Sigmoid colon (tissue), 7 donors: ENCODE data around the gene BACE2. TPM values are rescaled to one million over a fixed set of nuclear protein-coding genes. Genes with fewer than 3 reads are reported as not detected.

Experiments used
- DNase-seq: peaks from one replicate; pipeline ENCODE4 v3.0.0-alpha.2; 2019
- H3K27ac ChIP-seq, 4 donors: fragments of 200-600 bp; sonication (generic); one replicate each; pipeline ENCODE4 v1.5.1; 2016 to 2019; ENCODE audit warnings: mild to moderate bottlenecking in 1 of 4
- H3K27me3 ChIP-seq, 3 donors: fragments of 200-600 bp; sonication (generic); one replicate each; pipeline ENCODE4 v1.5.1; 2019; ENCODE audit warnings: mild to moderate bottlenecking in 1 of 3
- H3K36me3 ChIP-seq, 4 donors: fragments of 200-600 bp; sonication (generic); one replicate each; pipeline ENCODE4 v1.5.1; 2016 to 2019
- H3K4me1 ChIP-seq, 4 donors: fragments of 200-600 bp; sonication (generic); one replicate each; pipeline ENCODE4 v1.5.1; 2017 to 2019
- H3K4me3 ChIP-seq, 4 donors: fragments of 200-600 bp; sonication (generic); one replicate each; pipeline ENCODE4 v1.5.1; 2017 to 2019; ENCODE audit warnings: mild to moderate bottlenecking in 2 of 4, moderate library complexity in 1 of 4
- H3K9me3 ChIP-seq, 4 donors: fragments of 200-600 bp in 3 of 4; sonication (generic) in 3 of 4; one replicate each; pipeline versions ENCODE4 v1.5.1 to v1.6.1; 2013 to 2019
- EP300 ChIP-seq, 4 donors: sonication (generic); formaldehyde crosslinking; IDR thresholded peaks; one replicate each; pipeline ENCODE4 v1.6.1; 2017; ENCODE audit warnings: antibody characterized with exemption in 4 of 4
- POLR2A ChIP-seq, 2 donors: fragments of 450-650 bp; IDR thresholded peaks; one replicate each; pipeline ENCODE4 v1.6.1; 2016; ENCODE audit warnings: antibody characterized with exemption in 2 of 2, mild to moderate bottlenecking in 2 of 2, moderate library complexity in 2 of 2
- POLR2AphosphoS5 ChIP-seq, 4 donors: sonication (generic); formaldehyde crosslinking; IDR thresholded peaks; one replicate each; pipeline ENCODE4 v1.6.1; 2017; ENCODE audit warnings: antibody characterized with exemption in 4 of 4
- WGBS, 2 donors: extraction: QIAGEN DNeasy Blood & Tissue Kit; methylation state at CpG; one replicate each; pipeline ENCODE4 v1.1.7; 2013; 5-methylcytosine and 5-hydroxymethylcytosine counted together
- intact Hi-C: fragments of 100-400 bp; cut with DNase I; formaldehyde crosslinking; loops from one replicate; pipeline ENCODE4 v1.15.1; 2023
- polyA plus RNA-seq, 3 donors: library from polyadenylated mRNA; stranded (reverse); fragments of 200-250 nt; gene quantifications; one replicate each; pipeline ENCODE4 v1.2.3, GENCODE V29; 2013
- total RNA-seq, 4 donors: library from RNA; depleted of rRNA; stranded (reverse); fragments of >200 nt; gene quantifications; one replicate each; pipeline ENCODE4 v1.1.0, GENCODE V29; 2016
- TF ChIP-seq, protein P1 (sequence below), 4 experiments: fragments of 450-650 bp in 3 of 4; fragments of 200-600 bp in 1 of 4; IDR thresholded peaks; one replicate each; pipeline ENCODE4 v1.5.1; 2016 to 2019; ENCODE audit warnings: antibody characterized with exemption in 4 of 4, mild to moderate bottlenecking in 3 of 4, moderate library complexity in 2 of 4
- donor health status: healthy with polysubstance abuse.
- donor health status: Bipolar disorder and iron deficiency.
- donor health status: healthy.

The BACE2 gene
- total and polyA plus RNA-seq, 7 donors: 12.0 to 204 (median 52.8) TPM

DNA sequence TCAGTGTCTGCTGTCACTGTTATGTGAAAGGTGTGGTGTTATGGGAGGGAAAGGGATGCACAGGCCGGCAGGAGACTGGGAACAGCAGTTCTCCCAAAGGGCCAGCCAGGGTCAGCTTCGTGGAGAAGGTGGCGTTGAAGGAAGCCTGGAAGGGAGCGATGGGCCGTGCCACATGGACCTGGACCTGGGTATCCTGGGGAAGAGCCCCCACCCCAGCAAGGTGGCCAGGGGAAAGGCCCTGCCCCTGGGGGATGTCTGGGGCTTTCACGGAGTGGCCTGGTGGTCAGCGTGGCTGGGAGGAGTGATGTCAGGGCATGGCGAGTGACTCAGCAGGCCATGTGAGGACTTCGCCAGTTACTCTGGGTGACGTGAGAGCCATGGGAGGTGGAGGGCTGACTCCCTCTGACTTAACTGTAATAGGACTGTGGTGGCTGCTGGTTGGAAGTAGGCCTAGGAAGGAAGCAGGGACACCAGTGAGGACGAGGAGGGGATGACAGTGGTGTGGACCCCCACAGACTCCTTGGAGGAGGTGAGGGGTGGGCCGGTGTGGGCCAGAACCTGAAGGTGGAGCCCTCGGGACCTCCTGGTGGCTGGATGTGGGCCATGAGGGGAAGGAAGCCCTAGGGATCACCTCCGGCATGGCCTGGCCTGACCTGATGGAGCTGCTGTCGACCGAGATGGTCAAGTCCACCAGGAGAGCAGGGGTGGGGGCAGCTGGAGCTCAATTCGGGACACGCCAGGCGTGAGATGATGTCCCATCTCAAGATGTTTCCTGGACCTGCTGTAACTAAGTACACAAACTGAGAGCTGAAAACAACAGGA, 54.5 kb downstream of the BACE2 start:
- Histone ChIP-seq H3K4me1 (peaks cover 0 to 4% (median 0%) of the 10 kb centered on the region in 4 donors), H3K36me3 (peaks cover 0 to 16% (median 6%) of the 10 kb centered on the region in 4 donors), H3K27me3 (no peaks in the 10 kb centered on the region), H3K27ac (no peak overlapping the region), H3K9me3 (no peaks in the 10 kb centered on the region), H3K4me3 (no peak overlapping the region)
- TF ChIP-seq EP300 (IDR thresholded peaks at IDR 0.05): no peak
- TF ChIP-seq POLR2A (IDR thresholded peaks at IDR 0.05): no peak
- TF ChIP-seq, protein P1, sequence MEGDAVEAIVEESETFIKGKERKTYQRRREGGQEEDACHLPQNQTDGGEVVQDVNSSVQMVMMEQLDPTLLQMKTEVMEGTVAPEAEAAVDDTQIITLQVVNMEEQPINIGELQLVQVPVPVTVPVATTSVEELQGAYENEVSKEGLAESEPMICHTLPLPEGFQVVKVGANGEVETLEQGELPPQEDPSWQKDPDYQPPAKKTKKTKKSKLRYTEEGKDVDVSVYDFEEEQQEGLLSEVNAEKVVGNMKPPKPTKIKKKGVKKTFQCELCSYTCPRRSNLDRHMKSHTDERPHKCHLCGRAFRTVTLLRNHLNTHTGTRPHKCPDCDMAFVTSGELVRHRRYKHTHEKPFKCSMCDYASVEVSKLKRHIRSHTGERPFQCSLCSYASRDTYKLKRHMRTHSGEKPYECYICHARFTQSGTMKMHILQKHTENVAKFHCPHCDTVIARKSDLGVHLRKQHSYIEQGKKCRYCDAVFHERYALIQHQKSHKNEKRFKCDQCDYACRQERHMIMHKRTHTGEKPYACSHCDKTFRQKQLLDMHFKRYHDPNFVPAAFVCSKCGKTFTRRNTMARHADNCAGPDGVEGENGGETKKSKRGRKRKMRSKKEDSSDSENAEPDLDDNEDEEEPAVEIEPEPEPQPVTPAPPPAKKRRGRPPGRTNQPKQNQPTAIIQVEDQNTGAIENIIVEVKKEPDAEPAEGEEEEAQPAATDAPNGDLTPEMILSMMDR (IDR thresholded peaks at IDR 0.05): no peak
- TF ChIP-seq POLR2AphosphoS5 (IDR thresholded peaks at IDR 0.05): no peak
- WGBS, 2 donors: 94 to 96% methylated on average over 19 of the region's 19 CpGs
- intact Hi-C loops: no loop called here
- DNase-seq: no peak

DNA sequence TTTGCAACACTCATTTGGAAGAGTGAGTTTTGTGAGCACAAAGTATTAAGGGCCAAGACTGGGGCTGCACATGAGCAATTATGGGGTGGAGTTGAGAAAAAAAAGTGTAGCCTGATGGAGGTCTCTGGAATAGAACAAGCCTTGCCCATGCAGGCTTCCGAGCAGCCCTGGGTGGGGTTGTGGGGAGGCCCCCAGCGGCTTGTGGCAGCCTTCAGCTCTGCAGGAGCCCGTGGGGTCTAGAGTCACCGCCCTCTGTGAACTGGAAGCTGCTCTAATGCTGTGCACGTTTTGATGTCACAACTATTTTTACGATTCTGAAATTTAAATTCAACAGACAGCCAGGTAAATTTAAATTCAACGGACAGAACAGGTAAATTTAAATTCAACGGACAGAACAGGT, 58.9 kb downstream of the BACE2 start:
- H3K27ac ChIP-seq: no peak overlapping the region
- no peak for DNase-seq
- H3K36me3 ChIP-seq: peaks cover 0 to 43% (median 9%) of the 10 kb centered on the region in 4 donors
- WGBS, 2 donors: 70 to 90% methylated on average over 8 of the region's 8 CpGs
- H3K27me3 ChIP-seq: no peaks in the 10 kb centered on the region
- no peaks in the 10 kb centered on the region for H3K4me1 ChIP-seq
- H3K4me3 ChIP-seq: no peak overlapping the region
- TF ChIP-seq POLR2A (IDR thresholded peaks at IDR 0.05): no peak
- TF ChIP-seq POLR2AphosphoS5 (IDR thresholded peaks at IDR 0.05): no peak
- no peak for TF ChIP-seq EP300 (IDR thresholded peaks at IDR 0.05)
- H3K9me3 ChIP-seq: no peaks in the 10 kb centered on the region
- intact Hi-C loops: no loop called here

DNA sequence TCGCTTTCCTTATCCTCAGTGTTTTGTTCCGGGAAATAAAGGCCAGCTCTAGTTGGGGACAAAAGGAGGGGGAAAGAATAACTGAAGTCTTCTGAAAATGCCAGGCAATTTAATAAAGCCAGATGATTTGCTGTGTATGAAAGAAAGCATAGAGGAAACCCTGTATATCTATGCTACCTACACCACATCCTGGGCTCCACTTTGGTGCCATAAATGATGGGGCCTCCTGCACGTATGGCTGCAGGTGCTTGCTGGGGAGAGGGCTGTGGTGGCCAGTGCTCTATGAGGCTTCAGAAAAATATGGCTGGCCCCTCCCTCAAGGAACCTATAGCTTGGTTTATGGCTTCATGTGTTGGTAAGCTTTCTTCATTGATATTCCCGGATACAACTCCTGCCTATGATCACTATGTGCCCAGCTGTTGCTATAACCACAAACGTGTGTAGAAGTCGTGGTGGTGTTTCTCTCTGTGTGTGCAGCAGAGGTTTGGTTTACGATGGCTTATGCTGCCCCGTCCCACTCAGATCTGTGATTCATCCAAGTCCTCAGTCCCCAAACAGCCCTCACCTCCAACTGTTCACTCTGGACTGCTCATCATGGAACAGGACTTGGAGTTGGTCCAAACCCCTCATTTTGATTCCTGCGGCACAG, 59.5 kb downstream of the BACE2 start:
- no peaks in the 10 kb centered on the region for H3K27me3 ChIP-seq

DNA sequence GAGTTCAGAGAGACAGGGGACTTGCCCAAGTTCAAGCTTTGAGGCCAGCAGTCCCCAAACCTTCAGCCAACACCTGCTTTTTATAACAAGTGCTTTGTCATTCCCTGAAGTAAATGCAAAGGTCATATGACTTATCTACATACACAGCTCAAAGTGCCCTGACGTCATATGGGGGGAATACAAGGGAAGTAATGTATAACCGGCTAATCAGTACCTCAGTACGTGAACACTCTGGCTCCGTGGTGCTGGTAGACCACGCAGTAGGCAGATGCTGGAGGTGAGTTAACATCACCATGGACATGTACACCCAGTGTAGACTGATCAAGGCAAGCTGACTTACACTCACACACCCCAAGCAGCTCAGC, 60.0 kb downstream of the BACE2 start:
- peaks cover 0 to 43% (median 9%) of the 10 kb centered on the region in 4 donors for H3K36me3 ChIP-seq
- no peak overlapping the region for H3K4me3 ChIP-seq
- no peaks in the 10 kb centered on the region for H3K27me3 ChIP-seq
- no peak overlapping the region for H3K27ac ChIP-seq
- WGBS, 2 donors: 23 to 61% methylated on average over 5 of the region's 5 CpGs
- TF ChIP-seq POLR2AphosphoS5 (IDR thresholded peaks at IDR 0.05) (no peak), EP300 (IDR thresholded peaks at IDR 0.05) (no peak), POLR2A (IDR thresholded peaks at IDR 0.05) (no peak)
- TF ChIP-seq, protein P1 (IDR thresholded peaks at IDR 0.05): no peak
- intact Hi-C loops: no loop called here
- DNase-seq: no peak
- H3K4me1 ChIP-seq: no peaks in the 10 kb centered on the region
- no peaks in the 10 kb centered on the region for H3K9me3 ChIP-seq

More for the DNA sequence above, 59.5 kb downstream of the BACE2 start:
- intact Hi-C loops: no loop called here
- DNase-seq: no peak
- no peak for TF ChIP-seq POLR2AphosphoS5 (IDR thresholded peaks at IDR 0.05)
- TF ChIP-seq, protein P1 (IDR thresholded peaks at IDR 0.05): no peak
- TF ChIP-seq EP300 (IDR thresholded peaks at IDR 0.05): no peak
- no peak for TF ChIP-seq POLR2A (IDR thresholded peaks at IDR 0.05)
- Histone ChIP-seq H3K4me1 (no peaks in the 10 kb centered on the region), H3K36me3 (peaks cover 0 to 43% (median 9%) of the 10 kb centered on the region in 4 donors), H3K27ac (no peak overlapping the region), H3K4me3 (no peak overlapping the region), H3K9me3 (no peaks in the 10 kb centered on the region)
- WGBS, 2 donors: 35 to 73% methylated on average over 9 of the region's 9 CpGs

DNA sequence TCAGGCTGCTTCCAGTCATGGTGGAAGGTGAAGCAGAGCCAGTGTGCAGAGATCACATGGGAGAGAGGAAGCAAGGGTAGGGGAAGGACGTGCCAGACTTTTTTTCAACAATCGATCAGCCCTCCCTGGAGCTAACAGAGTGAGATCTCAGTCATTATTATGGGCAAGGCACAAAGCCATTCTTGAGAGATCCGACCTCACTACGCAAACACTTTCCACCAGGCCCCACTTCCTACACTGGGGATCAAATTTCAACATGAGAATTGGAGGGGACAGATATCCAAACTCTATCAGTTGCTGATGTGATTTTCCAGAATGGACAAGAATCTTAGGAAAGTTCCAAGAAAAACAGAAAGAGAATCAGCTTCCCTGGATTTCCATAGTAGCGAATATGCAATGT, 60.5 kb downstream of the BACE2 start:
- no peak overlapping the region for H3K4me3 ChIP-seq
- H3K4me1 ChIP-seq: no peaks in the 10 kb centered on the region
- H3K27me3 ChIP-seq: no peaks in the 10 kb centered on the region
- H3K9me3 ChIP-seq: no peaks in the 10 kb centered on the region
- WGBS, 2 donors: 88 to 94% methylated on average over 5 of the region's 5 CpGs
- intact Hi-C loops: no loop called here
- no peak overlapping the region for H3K27ac ChIP-seq
- no peak for DNase-seq
- TF ChIP-seq, protein P1 (IDR thresholded peaks at IDR 0.05): no peak
- no peak for TF ChIP-seq POLR2AphosphoS5 (IDR thresholded peaks at IDR 0.05)
- no peak for TF ChIP-seq EP300 (IDR thresholded peaks at IDR 0.05)
- no peak for TF ChIP-seq POLR2A (IDR thresholded peaks at IDR 0.05)
- H3K36me3 ChIP-seq: peaks cover 0 to 43% (median 9%) of the 10 kb centered on the region in 4 donors
